GM18951 (cell line): ENCODE results near the gene TTLL10.

Experiments used
- POLR2A ChIP-seq: IDR thresholded peaks from 4 replicates; pipeline ENCODE4 v1.6.1; 2011; ENCODE audit warnings: mild to moderate bottlenecking; ENCODE audit not compliant: insufficient read length, insufficient read depth; ENCODE audit errors: extremely low read depth
- in situ Hi-C: fragments of 300-500 bp; cut with MboI; formaldehyde crosslinking; loops from one replicate; pipeline ENCODE4 v1.12.0; 2022; ENCODE audit warnings: low sequenced_read_pairs, mixed read lengths, inconsistent platforms; ENCODE audit not compliant: unreplicated experiment

The TTLL10 gene

DNA sequence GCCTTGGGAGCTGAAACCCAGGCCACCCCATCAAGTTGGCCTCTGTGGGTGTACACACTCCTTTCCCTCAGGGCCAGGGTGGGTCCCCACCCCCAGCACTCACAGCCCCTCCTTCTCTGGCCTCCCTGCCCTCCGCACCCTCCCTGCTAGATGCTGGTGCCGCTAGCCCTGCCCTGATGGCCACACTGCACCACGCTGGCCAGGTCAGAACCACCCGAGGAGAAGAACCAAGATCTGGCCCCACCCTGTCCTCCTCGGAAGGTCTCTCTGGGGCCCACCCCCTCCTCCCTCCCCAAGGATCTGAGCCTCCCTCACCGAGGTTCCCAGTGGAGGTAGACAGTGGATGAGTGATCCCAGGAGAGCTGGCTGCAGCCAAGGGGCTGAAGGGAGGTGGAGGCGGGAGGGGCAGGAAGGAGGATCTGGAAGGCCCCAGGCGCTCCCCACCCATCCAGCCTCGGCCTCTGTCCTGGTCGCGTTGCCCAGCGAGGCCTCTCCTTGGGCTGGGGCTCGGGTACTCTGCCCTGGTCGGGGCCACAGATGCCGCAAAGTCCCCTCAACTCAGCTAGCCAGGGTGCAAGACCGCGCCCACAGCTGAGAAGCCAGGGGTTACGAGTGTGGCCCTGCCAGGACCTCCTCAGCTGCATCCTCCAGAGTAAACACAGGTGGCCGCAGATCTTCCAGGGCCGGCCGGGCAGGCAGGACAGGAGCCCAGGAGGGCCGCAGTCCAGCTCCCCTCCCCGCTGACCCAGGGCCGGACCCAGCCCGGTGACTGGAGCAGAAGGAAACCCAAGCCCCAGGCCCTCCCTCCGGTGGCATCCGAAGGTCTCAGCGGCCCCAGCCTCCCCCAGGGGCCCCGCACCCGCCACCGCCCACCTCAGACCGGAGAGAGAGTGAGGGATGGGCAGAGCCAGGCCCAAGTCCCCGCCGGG is 63.5 kb downstream of the TTLL10 start:
- in situ Hi-C loops: no loop called here
- no peak for TF ChIP-seq POLR2A

DNA sequence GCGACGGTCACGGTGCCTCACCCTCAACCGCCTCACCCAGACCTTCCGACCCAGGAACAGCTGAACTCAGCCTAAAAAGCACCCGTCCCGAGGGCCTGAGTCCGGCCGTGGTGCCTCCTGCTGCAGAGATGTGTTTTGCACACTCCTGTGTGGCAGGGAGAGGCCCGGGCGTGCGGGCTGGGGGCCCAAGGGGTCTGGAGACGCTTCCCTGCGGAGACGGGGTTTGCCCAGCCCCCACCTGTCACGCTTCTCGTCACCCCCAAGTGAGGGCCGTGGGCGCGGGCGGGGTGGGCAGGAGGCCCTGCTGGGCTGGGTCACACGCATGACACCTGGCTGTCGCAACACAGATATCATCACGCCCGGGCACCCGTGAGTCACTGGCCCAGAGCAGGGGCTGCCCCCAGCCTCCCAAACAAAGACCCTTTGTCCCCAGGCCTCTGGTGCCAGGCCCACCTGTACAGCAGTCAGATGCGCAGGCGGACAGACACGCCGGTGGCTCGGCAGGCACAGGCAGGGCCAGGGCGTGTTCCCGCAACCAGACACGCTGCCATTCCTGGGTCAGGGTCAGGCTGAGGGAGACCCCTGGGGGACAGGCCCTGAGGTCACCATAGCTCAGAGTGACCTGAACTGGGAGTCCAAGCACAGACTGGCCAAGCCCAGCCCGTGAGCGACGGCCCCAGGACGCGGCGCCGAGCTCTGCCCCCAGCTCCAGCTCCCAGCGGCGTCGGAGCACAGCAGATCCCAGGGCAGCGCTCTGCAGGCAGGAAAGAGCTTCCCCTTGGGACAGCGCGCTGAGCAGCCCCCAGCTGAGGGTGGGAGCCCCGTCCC is 64.4 kb downstream of the TTLL10 start:
- in situ Hi-C loops: no loop called here
- no peak for TF ChIP-seq POLR2A

DNA sequence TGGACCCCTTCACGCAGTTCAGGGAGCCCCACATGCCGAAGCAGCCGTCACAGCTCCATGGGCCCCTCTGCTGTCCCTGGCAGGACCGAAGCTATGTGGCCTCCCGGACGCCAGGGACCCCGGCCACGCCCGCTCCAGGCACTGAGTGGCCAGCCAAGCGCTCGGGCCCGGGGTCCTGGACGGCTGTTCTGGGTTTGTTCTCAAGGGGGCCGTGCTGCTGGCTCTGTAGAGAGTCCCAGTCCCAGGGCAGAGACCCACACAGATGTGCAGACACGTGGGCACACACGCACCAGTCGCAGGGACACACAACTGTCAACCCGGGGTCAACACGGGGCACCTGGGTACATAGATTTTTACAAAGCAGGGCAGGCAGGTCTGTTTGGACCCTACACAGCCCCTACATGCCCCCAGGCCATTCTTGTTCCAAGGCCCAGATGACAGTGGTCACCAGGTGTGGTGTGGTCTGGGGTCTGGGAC is 65.1 kb downstream of the TTLL10 start:
- in situ Hi-C loops: no loop called here
- TF ChIP-seq POLR2A: no peak

DNA sequence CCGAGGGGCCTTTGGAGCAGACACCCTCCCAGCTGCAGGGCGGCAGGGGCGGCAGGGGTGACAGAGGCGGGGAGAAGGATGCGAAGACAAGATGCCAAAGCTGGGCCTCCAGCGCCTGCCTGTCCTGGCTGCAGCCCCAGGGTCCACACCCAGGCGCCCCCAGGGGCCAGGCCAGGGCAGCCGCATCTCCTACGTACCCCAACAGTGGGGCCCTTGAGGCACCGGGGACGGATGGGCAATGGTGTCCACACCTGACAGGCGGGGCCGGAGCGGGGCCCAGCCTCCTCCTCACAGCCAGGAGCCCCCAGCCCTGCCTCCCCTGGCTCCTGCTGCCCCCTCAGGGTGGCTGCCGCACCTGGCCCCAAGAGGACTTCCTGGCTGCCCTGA is 65.5 kb downstream of the TTLL10 start:
- no peak for TF ChIP-seq POLR2A
- in situ Hi-C loops: no loop called here

DNA sequence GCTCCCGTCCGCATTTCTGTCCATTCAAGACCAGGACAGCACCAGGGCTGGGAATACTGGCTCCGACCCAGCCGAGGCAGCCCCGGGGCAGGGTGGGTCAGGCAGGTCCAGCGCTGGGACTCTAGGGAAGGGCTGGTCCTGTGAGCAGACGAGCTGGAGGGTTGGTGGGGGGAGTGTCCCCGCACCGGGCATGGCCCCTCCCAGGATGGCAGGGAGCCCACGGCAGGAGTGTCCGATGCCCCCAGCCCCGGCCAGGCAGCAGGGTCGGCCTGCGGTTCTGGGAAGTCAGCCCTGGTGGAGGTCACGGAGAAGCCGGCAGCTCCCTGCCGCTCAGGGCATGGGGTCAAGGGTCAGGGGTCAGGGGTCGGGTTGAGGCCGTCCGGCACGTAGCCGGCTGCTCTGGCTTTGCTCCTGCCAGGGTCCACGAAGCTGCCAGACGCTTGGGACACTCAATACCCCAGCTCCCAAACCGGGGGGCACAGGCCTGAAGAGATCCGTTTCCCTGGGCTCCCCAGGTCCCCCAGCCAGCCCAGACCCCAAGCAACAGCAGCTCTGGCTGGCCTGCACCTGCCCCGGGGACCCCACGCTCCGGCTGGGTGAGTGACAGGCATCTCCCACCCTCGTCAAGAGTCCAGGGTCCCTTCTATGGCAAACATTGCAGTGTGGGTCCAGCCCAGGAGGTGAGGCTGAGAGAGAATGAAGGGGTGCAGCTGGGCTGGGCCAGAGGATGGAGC is 66.1 kb downstream of the TTLL10 start:
- in situ Hi-C loops: no loop called here
- TF ChIP-seq POLR2A: no peak

DNA sequence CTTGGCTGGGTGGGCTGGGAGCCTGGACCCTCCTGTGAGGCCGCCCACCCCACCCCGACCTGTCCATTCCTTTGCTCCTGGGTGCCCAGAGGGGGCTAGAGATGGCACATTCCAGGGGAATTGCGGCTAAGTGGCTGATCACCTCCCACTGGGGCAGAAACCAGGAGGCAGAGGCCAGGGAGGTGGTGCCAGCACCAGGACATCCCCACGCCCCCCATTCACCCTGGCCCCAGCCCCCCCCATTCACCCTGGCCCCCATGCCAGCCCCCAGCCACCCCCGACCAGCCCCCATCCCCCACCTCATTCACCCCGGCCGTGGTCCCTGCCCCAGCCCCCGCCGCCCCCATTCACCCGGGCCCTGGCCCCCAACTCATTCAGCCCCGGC is 66.7 kb downstream of the TTLL10 start:
- in situ Hi-C loops: no loop called here

DNA sequence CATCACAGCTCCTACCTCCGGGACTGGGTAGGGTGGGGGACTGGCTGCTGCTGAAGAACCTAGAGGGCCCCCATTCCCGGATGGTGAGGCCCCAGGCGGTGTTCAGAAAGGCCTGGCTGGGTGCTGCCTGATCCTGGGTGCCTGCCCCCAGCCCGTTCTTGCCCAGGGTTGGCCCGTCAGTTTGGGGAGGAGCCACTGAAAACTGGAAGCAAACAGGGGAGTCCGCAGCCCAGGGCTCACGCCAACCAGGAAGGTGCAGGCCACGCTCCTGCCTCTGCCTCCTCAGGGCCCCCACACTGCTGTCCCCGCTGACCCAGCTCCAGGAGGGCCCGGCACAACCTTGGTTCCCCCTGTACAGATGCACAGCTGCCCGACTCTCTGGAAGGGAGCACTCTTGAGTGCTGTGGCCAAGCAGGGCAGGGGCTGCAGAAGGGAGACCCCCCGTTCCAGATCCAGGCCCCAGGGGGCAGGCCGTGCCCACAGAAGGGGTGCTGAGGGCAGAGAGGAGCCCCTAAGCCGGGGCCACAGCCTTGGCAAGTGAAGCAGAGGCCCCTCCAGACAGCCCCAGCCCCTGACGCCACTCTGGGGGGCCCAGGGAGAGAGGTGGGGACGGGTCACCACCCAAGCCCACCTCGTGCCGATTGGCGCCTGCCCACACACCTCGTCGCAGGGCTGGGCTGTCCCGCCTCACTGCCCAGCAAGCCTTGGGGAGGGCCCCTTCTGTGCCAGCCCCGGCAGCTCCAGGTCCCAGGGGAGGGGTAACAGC is 67.3 kb downstream of the TTLL10 start:
- no peak for TF ChIP-seq POLR2A
- in situ Hi-C loops: no loop called here

More for the DNA sequence above, 66.7 kb downstream of the TTLL10 start:
- no peak for TF ChIP-seq POLR2A

DNA sequence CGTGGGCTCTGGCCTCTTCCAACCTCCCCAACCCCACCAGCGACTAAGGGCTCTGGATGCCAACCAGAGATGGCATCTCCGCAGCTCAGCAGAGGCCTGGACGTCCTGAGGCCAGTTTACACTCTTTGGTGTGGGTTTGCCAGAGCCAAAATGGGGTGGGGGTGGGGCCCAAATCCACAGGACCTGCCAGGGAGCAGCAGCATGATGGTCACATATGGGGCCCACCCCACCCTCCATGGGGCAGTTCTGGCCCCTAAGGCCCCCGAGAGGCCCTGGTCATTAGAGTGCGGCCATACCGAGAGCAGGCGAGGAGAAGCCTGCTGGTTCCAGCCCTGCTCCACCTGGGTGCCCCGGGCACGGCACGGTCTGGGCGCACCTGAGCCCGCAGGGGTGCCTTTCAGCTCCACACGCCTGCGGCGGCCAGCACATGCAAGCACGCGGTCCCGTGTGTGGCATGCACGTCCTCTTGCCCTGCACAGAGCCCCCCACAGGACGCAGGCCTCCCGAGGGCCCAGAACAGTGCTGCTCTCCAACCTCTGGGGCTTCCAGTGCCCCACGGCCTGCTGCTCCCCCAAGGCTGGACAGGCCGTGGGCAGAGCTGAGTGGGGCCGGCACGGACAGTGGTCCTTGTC is 68.0 kb downstream of the TTLL10 start:
- TF ChIP-seq POLR2A: no peak
- in situ Hi-C loops: no loop called here

DNA sequence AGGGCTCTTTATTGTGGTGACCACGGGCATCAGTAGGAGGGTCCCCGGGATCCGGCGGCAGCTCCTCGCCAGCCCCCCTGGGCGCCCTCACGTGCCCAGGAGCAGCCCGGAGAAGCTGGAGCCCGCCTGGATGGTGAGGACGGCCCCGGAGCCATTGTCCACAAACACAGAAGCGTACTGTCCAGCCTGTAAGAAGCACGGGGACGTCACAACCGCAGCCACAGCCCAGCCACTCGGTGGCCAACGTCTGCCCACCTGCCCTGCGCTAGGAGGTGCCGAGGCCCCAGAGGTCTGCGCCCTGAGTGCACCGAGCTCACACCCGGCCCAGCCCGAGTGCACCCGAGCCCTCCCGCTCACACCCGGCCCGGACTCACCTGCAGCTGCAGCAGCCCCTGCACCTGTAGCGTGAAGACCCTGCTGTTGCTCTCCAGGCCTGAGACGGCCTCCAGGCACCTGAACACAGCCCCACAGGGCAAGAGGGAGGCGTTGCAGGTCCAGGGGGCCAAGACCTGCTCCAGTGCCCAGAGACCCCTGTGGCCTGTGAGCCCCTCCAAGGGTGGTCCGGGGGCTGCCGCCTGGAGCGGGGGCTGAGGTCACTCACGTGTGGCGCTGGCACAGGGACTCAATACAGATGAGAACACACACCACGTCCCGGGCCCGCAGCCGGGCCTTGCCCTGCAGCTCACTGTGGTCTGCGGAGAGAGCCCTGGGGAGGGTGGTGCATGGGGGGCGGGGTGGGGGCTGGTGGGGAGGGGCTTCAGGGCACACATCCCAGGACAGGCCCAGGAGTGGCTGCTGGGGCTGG is 69.0 kb downstream of the TTLL10 start:
- no peak for TF ChIP-seq POLR2A
- in situ Hi-C loops: no loop called here

DNA sequence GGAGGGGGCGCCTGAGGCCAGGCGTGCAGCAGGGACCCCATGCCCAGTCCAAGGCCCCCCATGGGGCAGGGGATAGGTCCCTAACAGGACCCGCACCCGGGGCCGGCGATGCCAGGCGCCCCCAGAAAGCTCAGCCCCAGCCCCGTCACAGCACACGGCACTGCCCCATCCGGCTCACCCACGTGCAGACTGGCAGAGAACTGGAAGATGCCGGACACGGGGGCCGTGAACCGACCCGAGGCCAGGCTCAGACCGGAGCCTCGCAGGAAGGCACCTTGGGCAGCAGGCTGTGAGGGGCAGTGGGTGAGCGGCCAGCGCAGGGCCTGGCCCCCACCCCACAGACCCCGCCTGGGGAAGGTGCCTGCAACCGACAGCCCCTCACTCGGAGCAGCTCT is 69.6 kb downstream of the TTLL10 start:
- in situ Hi-C loops: no loop called here
- no peak for TF ChIP-seq POLR2A

DNA sequence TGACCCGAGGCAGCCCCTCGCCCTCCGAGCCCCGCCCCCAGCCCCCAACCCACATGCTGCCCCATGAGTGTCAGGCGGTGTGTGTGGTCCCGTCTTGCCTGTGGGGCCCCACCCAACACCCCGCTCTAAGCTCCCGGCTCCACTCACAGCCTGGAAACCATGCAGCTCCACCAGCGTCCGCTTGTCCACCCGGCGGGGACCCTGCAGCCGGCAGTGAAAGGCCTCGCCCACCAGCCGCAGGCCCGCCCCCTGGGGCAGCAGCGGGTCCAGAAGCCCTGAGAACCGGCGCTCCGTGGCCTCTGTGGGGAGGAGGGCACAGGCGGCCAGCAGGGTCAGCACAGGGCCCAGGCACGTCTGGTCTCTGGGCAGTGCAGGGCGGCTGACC is 70.1 kb downstream of the TTLL10 start:
- in situ Hi-C loops: no loop called here
- TF ChIP-seq POLR2A: no peak
